Lung (tissue), 12 donors: ENCODE measurements around the gene MTSS2. TPM values are rescaled to one million over a fixed set of nuclear protein-coding genes. Genes with fewer than 3 reads are reported as not detected.

Experiments used
- ATAC-seq: fragments of 200-7000 bp; cut with Tn5 transposase; one replicate; pipeline ENCODE4 v1.9.1; 2020; ENCODE audit warnings: moderate number of reproducible peaks; ENCODE audit not compliant: insufficient read depth, low FRiP score
- DNase-seq, 3 donors: peaks; one replicate each; pipeline ENCODE4 v3.0.0-alpha.2; 2013 to 2017
- H3K27ac ChIP-seq, 2 donors: one replicate each; pipeline ENCODE4 v1.5.1; 2013; ENCODE audit warnings: mild to moderate bottlenecking in 2 of 2, moderate library complexity in 2 of 2, control low read depth in 1 of 2, inconsistent platforms in 1 of 2, low read depth in 1 of 2, low read length in 1 of 2
- H3K27me3 ChIP-seq, 3 donors: one replicate each; pipeline ENCODE4 v1.5.1; 2013; ENCODE audit warnings: low read length in 2 of 3; ENCODE audit not compliant: control insufficient read depth in 3 of 3, insufficient read depth in 3 of 3
- H3K36me3 ChIP-seq, 4 donors: one replicate each; pipeline ENCODE4 v1.5.1; 2013; ENCODE audit warnings: low read length in 4 of 4, mild to moderate bottlenecking in 1 of 4, moderate library complexity in 1 of 4; ENCODE audit not compliant: control insufficient read depth in 4 of 4, insufficient read depth in 4 of 4
- H3K4me1 ChIP-seq, 5 donors: one replicate each; pipeline ENCODE4 v1.5.1; 2013; ENCODE audit warnings: low read length in 5 of 5, mild to moderate bottlenecking in 2 of 5, moderate library complexity in 1 of 5; ENCODE audit not compliant: control insufficient read depth in 5 of 5, insufficient read depth in 5 of 5
- H3K4me3 ChIP-seq: one replicate; pipeline ENCODE4 v1.5.1; 2013; ENCODE audit warnings: mild to moderate bottlenecking, control low read depth, moderate library complexity
- H3K9ac ChIP-seq, 2 donors: one replicate each; pipeline ENCODE4 v1.5.1; 2013; ENCODE audit warnings: low read length in 2 of 2, control low read depth in 1 of 2; ENCODE audit not compliant: insufficient read depth in 1 of 2
- H3K9me3 ChIP-seq, 4 donors: one replicate each; pipeline ENCODE4 v1.5.1; 2013; ENCODE audit warnings: low read length in 3 of 4, mild to moderate bottlenecking in 1 of 4, moderate library complexity in 1 of 4; ENCODE audit not compliant: control insufficient read depth in 4 of 4, insufficient read depth in 3 of 4
- CTCF ChIP-seq: IDR thresholded peaks from 2 replicates; pipeline ENCODE4 v1.5.1; 2012; ENCODE audit warnings: mild to moderate bottlenecking; ENCODE audit errors: control extremely low read depth, extremely low read depth
- WGBS, 2 donors: extraction: QIAGEN DNeasy Blood & Tissue Kit; methylation state at CpG; one replicate each; pipeline ENCODE4 v1.1.7; 2013; 5-methylcytosine and 5-hydroxymethylcytosine counted together
- polyA plus RNA-seq, 2 donors: library from polyadenylated mRNA; stranded (reverse); fragments of 200-250 nt; gene quantifications; one replicate each; pipeline ENCODE4 v1.2.1, GENCODE V29; 2013
- total RNA-seq, 2 donors: library from RNA; depleted of rRNA in 1 of 2; stranded (reverse); fragments of >200 nt in 1 of 2; gene quantifications; one replicate each; pipeline ENCODE4 v1.2.1, GENCODE V29; 2014 to 2021
- donor health status: control.
- donor health status: control.
- donor health status: Bipolar disorder and iron deficiency.
- donor health status: healthy.
- donor health status: DM: yes; HTN: yes; CAD: no.

The MTSS2 gene
- total and polyA plus RNA-seq, 4 donors: 40.6 to 91.3 (median 73.3) TPM

GRCh38 chr16:70696355-70696754 lies 10.5 kb upstream of the MTSS2 start:
- no peak overlapping the region for H3K4me3 ChIP-seq
- H3K36me3 ChIP-seq: peaks cover 0 to 2% (median 0%) of the 10 kb centered on the region in 4 donors
- H3K4me1 ChIP-seq: peaks cover 6 to 72% (median 30%) of the 10 kb centered on the region in 5 donors
- no peak for TF ChIP-seq CTCF
- peak overlapping the region; percentile 64 to 71 for H3K27ac ChIP-seq
- WGBS, 2 donors: 85 to 95% methylated on average over 8 of the region's 8 CpGs
- H3K27me3 ChIP-seq: no peaks in the 10 kb centered on the region
- peak overlapping the region in 1 of 2 donors; percentile 9 for H3K9ac ChIP-seq
- H3K9me3 ChIP-seq: no peaks in the 10 kb centered on the region
- DNase-seq (no peak), ATAC-seq (no peak)

- DNase-seq: peak in 1 of 3 donors; percentile 49
- H3K9ac ChIP-seq: no peak overlapping the region
- WGBS, 2 donors: 31 to 47% methylated on average over 14 of the region's 14 CpGs
Observed at GRCh38 chr16:70695331-70696070, 9.6 kb upstream of the MTSS2 start.

GRCh38 chr16:70694868-70695218 lies 9.0 kb upstream of the MTSS2 start:
- peaks cover 10 to 66% (median 27%) of the 10 kb centered on the region in 5 donors for H3K4me1 ChIP-seq
- no peak overlapping the region for H3K4me3 ChIP-seq
- peak overlapping the region; percentile 37 to 75 for H3K27ac ChIP-seq
- TF ChIP-seq CTCF: no peak
- no peaks in the 10 kb centered on the region for H3K27me3 ChIP-seq
- H3K9ac ChIP-seq: no peak overlapping the region
- ATAC-seq (no peak), DNase-seq (no peak)
- H3K36me3 ChIP-seq: peaks cover 0 to 2% (median 0%) of the 10 kb centered on the region in 4 donors
- 88 to 94% methylated on average over 4 of the region's 4 CpGs for WGBS, 2 donors
- H3K9me3 ChIP-seq: no peaks in the 10 kb centered on the region

More at GRCh38 chr16:70695331-70696070, 9.6 kb upstream of the MTSS2 start:
- no peak for TF ChIP-seq CTCF
- Histone ChIP-seq H3K27me3 (no peaks in the 10 kb centered on the region), H3K9me3 (no peaks in the 10 kb centered on the region), H3K4me3 (no peak overlapping the region), H3K36me3 (peaks cover 0 to 2% (median 0%) of the 10 kb centered on the region in 4 donors), H3K27ac (peak overlapping the region in 1 of 2 donors; percentile 50), H3K4me1 (peaks cover 6 to 68% (median 26%) of the 10 kb centered on the region in 5 donors)
- no peak for ATAC-seq
